ENCODE results near the gene UPF3B. TPM values are rescaled to one million over a fixed set of nuclear protein-coding genes. Genes with fewer than 3 reads are reported as not detected.

UPF3B gene
- total and polyA plus RNA-seq, 9 of the 15 experiments (the other 6 are each of a cell fraction or from before 2014, with no cell fraction given), result 17.6 to 57.0 (median 32.3) TPM

DNA sequence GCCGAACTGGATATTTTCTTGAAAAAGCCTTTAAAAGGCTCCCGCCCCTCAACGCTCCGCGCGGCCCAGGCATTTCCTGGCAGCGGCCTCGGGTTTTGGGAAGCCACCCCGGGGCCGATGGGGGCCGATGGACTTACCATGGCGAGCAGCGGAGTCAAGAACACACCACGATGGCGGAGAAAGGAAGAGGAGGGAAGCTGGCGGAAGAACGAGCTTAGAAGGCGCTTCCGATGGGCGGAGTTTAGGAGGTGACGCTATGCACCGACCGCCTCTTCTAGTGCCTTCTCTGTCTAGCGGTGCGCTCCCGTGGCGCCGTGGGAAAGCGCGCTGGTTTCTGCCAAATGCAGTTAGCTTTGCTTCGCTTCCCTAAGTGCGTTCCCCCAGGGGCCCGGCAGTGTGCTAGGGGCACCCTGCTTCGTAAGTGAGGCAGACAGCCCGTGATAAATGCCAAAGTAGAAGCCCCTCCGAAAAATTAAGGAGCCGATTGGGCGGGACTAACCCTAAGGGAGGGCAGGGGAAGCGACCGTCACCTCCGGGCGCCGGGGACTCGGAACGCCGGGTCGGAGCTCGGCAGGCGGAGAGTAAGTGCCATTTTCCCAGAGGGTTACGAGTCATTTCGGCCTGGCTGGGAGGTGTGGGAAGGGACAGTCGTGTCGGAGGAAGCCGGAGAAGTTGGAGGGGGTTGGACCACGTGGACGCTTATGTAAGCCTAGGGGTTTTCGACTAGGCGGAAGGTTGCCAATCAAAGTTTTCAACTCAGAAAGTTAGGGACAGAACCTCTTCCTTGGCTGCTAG is 61.1 kb downstream of the UPF3B start, which contains the start of gene RPL39 (continued):
- TF ChIP-seq ATF7 (IDR thresholded peaks at IDR 0.05) (peak; percentile 88), CREM (IDR thresholded peaks at IDR 0.05; ENCODE audit: low read depth) (peak; percentile 85), KDM4B (IDR thresholded peaks at IDR 0.05; ENCODE audit: borderline replicate concordance in 2 of 2, low read depth in 1 of 2) (peak in 1 of 2 experiments; percentile 31; a peak in 1 of 4 replicates), MCM5 (IDR thresholded peaks at IDR 0.05; ENCODE audit: low read depth) (no peak), TARDBP (IDR thresholded peaks at IDR 0.05) (no peak), NFRKB (IDR thresholded peaks at IDR 0.05; ENCODE audit: low read depth) (peak; percentile 94), PML (IDR thresholded peaks at IDR 0.05; ENCODE audit: low read length) (peak; percentile 80), LEF1 (IDR thresholded peaks at IDR 0.05) (no peak), RUNX1 (IDR thresholded peaks at IDR 0.05; ENCODE audit: low read depth) (no peak), CBFB (CRISPR knock-in tag; IDR thresholded peaks at IDR 0.05) (no peak), RFX5 (IDR thresholded peaks at IDR 0.05; ENCODE audit: low read depth, low read length) (no peak), BRD9 (IDR thresholded peaks at IDR 0.05; ENCODE audit: low read depth, partially characterized antibody) (peak; percentile 98), POLR2AphosphoS2 (IDR thresholded peaks at IDR 0.05; ENCODE audit: low read length) (peak; percentile 78; the same call in 1 of the 2 replicates), MTA2 (IDR thresholded peaks at IDR 0.05; ENCODE audit: low read depth) (no peak), U2AF2 (optimal IDR thresholded peaks at IDR 0.05; ENCODE audit: low read depth, low read length) (no peak), PHB (CRISPR knock-in tag; IDR thresholded peaks at IDR 0.05) (no peak), POLR2G (IDR thresholded peaks at IDR 0.05; ENCODE audit: low read depth, low read length) (peak; percentile 99), ZNF384 (IDR thresholded peaks at IDR 0.05; ENCODE audit: low read depth, low read length) (no peak), ELF1 (tag; IDR thresholded peaks at IDR 0.05) (peak; percentile 81), ZKSCAN3 (CRISPR knock-in tag; IDR thresholded peaks at IDR 0.05) (no peak)
- TF ChIP-seq, protein P1, sequence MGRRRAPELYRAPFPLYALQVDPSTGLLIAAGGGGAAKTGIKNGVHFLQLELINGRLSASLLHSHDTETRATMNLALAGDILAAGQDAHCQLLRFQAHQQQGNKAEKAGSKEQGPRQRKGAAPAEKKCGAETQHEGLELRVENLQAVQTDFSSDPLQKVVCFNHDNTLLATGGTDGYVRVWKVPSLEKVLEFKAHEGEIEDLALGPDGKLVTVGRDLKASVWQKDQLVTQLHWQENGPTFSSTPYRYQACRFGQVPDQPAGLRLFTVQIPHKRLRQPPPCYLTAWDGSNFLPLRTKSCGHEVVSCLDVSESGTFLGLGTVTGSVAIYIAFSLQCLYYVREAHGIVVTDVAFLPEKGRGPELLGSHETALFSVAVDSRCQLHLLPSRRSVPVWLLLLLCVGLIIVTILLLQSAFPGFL (CRISPR knock-in tag; IDR thresholded peaks at IDR 0.05), result 0 out of 2 replicates have a peak, but pooled peaks have one; percentile 21
- TF ChIP-seq, protein P2, sequence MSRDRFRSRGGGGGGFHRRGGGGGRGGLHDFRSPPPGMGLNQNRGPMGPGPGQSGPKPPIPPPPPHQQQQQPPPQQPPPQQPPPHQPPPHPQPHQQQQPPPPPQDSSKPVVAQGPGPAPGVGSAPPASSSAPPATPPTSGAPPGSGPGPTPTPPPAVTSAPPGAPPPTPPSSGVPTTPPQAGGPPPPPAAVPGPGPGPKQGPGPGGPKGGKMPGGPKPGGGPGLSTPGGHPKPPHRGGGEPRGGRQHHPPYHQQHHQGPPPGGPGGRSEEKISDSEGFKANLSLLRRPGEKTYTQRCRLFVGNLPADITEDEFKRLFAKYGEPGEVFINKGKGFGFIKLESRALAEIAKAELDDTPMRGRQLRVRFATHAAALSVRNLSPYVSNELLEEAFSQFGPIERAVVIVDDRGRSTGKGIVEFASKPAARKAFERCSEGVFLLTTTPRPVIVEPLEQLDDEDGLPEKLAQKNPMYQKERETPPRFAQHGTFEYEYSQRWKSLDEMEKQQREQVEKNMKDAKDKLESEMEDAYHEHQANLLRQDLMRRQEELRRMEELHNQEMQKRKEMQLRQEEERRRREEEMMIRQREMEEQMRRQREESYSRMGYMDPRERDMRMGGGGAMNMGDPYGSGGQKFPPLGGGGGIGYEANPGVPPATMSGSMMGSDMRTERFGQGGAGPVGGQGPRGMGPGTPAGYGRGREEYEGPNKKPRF (IDR thresholded peaks at IDR 0.05; ENCODE audit: low read depth, low read length), result no peak
- TF ChIP-seq, protein P3, sequence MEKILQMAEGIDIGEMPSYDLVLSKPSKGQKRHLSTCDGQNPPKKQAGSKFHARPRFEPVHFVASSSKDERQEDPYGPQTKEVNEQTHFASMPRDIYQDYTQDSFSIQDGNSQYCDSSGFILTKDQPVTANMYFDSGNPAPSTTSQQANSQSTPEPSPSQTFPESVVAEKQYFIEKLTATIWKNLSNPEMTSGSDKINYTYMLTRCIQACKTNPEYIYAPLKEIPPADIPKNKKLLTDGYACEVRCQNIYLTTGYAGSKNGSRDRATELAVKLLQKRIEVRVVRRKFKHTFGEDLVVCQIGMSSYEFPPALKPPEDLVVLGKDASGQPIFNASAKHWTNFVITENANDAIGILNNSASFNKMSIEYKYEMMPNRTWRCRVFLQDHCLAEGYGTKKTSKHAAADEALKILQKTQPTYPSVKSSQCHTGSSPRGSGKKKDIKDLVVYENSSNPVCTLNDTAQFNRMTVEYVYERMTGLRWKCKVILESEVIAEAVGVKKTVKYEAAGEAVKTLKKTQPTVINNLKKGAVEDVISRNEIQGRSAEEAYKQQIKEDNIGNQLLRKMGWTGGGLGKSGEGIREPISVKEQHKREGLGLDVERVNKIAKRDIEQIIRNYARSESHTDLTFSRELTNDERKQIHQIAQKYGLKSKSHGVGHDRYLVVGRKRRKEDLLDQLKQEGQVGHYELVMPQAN (IDR thresholded peaks at IDR 0.05; ENCODE audit: borderline replicate concordance), result peak; percentile 37; the same call in 1 of the 2 replicates
- TF ChIP-seq, protein P4, sequence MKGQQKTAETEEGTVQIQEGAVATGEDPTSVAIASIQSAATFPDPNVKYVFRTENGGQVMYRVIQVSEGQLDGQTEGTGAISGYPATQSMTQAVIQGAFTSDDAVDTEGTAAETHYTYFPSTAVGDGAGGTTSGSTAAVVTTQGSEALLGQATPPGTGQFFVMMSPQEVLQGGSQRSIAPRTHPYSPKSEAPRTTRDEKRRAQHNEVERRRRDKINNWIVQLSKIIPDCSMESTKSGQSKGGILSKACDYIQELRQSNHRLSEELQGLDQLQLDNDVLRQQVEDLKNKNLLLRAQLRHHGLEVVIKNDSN (CRISPR knock-in tag; IDR thresholded peaks at IDR 0.05), result peak; percentile 39; the same call in 1 of the 2 replicates
